GM19099 (cell line): ENCODE data around the gene ERCC3.

ENCODE experiments used
- POLR2A ChIP-seq: IDR thresholded peaks from 3 replicates; pipeline ENCODE4 v1.6.1; 2011; ENCODE audit warnings: low read depth; ENCODE audit not compliant: insufficient read length; ENCODE audit errors: extremely low read depth

The ERCC3 gene

GRCh38 chr2:127255721-127256120, 38.2 kb downstream of the ERCC3 start:
- no peak for TF ChIP-seq POLR2A

- TF ChIP-seq POLR2A = no peak
Observed at GRCh38 chr2:127255146-127255545, 38.8 kb downstream of the ERCC3 start.

GRCh38 chr2:127254386-127254981, 39.5 kb downstream of the ERCC3 start:
- TF ChIP-seq POLR2A = no peak

GRCh38 chr2:127239395-127239794, 54.5 kb downstream of the ERCC3 start:
- TF ChIP-seq POLR2A = no peak

GRCh38 chr2:127235082-127235702, 58.8 kb downstream of the ERCC3 start:
- no peak for TF ChIP-seq POLR2A

GRCh38 chr2:127233710-127234109, 60.2 kb downstream of the ERCC3 start:
- TF ChIP-seq POLR2A = no peak

GRCh38 chr2:127231130-127231865, 62.6 kb downstream of the ERCC3 start:
- no peak for TF ChIP-seq POLR2A

GRCh38 chr2:127229555-127229954, 64.4 kb downstream of the ERCC3 start:
- TF ChIP-seq POLR2A = no peak

GRCh38 chr2:127228102-127228501, 65.8 kb downstream of the ERCC3 start:
- TF ChIP-seq POLR2A = no peak

GRCh38 chr2:127226520-127227263, 67.3 kb downstream of the ERCC3 start:
- no peak for TF ChIP-seq POLR2A

GRCh38 chr2:127226132-127226519, 67.8 kb downstream of the ERCC3 start:
- no peak for TF ChIP-seq POLR2A

GRCh38 chr2:127225186-127225960, 68.6 kb downstream of the ERCC3 start:
- no peak for TF ChIP-seq POLR2A

- no peak for TF ChIP-seq POLR2A
Observed at GRCh38 chr2:127220768-127221527, 73.0 kb downstream of the ERCC3 start.

GRCh38 chr2:127220102-127220767, 73.7 kb downstream of the ERCC3 start, which contains the start of gene CYP27C1:
CYP27C1 (minus strand) TSS chr2:127220299; CDS start chr2:127220270, 29 bp downstream.
- no peak for TF ChIP-seq POLR2A
